ENCODE results near the gene PSD4.
A peak's percentile ranks its signal among the peaks of the same experiment; 100 is the strongest.

The PSD4 gene

GRCh38 chr2:113186433-113186796, 12.6 kb downstream of the PSD4 start:
- no peak for DNase-seq

- DNase-seq: no peak
Observed at GRCh38 chr2:113187771-113188170, 14.0 kb downstream of the PSD4 start.

DNA sequence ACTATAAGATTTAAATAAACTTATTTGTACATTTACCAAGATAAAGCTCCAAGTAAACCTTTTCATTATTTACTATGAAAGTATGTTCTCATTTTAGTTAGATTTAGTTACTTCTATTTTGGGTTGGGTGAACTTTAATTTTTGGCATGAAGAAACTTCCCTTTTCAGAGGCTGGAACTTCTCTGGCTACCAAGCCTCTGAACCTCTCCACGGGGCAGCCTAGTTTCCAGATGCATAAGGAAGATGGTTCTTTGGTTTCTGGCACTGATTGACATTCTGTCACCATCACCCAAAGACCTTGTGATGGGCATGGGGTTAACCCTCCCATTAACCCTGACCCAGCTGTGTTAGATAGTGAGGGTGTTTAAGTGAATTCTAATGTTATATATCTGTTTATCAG, 17.1 kb downstream of the PSD4 start:
- DNase-seq: no peak

- DNase-seq: no peak
Observed at GRCh38 chr2:113192459-113193100, 18.8 kb downstream of the PSD4 start.

- no peak for DNase-seq
Observed at GRCh38 chr2:113195923-113196501, 22.2 kb downstream of the PSD4 start.

GRCh38 chr2:113196839-113197238, 23.1 kb downstream of the PSD4 start:
- DNase-seq: no peak

GRCh38 chr2:113197347-113198047, 23.7 kb downstream of the PSD4 start:
- DNase-seq: no peak

DNA sequence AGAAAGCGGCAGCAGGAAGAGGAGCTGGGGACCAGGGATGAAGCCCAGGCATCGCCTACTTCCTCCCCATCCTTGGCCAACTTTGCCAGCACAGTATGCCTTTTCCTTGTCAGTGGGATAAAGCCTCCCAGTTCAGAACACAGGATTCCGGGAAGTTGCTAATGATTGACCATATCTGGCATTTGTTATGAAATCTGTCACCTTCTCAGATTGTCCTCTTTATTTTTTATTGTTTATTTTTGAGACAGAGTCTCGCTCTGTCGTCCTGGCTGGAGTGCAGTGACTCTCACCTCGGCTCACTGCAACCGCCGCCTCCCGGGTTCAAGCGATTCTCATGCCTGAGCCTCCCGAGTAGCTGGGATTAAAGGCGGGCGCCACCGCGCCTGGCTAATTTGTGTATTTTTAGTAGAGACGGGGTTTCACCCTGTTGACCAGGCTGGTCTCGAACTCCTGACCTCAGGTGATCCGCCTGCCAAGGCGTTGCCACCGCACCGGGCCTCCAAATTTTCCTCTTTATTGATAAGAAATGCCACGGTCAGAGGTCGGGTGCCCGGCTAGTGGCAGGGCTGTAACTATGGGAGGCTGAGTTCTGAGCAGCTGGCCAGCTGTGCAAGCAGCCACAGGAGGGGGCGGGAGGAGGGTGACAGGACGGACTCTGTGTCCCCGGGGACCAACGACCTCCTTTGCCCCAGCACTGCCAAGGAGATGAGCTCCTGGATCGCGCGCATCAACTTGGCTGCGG, 24.4 kb downstream of the PSD4 start:
- no peak for DNase-seq

DNA sequence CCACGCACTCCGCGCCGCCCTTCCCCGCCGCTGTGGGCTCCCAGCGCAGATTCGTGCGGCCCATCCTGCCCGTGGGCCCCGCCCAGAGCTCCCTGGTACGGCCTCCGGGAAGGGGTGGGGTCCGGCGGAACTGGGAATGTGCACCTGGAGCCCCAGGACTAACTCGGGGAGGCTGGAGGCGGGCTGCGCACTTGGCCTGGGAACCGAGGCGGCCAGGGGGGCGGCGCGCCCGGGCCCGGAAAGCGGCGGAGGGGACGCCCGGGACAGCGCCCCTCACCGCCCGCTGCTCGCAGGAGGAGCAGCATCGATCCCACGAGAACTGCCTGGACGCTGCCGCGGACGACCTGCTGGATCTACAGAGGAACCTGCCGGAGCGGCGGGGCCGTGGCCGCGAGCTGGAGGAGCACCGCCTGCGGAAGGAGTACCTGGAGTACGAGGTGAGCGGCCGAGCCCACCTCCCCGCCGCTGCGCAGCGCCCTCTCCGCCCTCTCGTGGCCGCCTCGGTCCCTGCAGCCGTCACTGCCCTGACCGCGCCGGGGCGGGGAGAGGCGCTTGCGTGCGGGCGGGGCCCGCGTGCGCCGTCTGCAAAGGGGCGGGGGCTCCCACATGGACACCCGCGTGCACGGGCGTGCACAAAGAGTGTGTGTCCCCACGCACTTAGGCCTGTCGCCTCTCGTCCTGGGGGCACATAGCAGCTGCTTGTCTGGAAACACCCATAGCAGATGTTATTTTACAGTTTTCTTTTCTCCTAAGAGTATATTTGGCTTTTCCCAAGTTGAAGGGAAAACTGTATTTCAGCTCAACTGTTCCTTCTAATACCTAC, 25.2 kb downstream of the PSD4 start:
- peak; percentile 84 for DNase-seq

GRCh38 chr2:113200236-113200635, 26.5 kb downstream of the PSD4 start:
- DNase-seq: peak; percentile 1

DNA sequence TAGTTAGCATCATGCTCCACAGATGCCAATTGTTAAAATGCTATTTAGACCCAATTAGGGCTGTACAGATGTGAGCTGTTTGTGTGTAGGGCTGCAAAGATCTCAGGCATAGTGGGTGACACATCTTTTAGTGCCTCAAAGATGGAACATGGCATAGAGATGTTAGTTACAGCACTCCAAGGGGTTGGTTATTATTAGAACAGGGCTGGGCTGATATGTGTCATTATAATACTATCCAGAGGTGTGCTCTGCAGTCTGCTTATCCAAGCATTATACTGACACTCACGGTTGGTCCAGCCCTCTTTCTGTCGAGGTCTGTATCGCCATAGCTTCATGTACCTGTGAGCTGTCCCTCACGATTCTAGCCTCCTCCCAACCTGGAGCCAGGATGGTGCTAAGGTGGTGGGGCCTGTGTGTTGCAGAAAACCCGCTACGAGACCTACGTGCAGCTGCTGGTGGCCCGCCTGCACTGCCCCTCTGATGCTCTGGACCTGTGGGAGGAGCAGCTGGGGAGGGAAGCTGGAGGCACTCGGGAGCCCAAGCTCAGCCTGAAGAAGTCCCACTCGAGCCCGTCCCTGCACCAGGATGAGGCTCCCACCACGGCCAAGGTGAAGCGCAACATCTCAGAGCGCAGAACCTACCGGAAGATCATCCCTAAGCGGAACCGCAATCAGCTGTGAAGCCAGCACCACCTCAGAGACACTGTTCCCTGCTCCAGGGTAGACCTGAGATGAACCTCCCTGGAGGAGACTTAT, 27.1 kb downstream of the PSD4 start:
- DNase-seq: no peak

DNA sequence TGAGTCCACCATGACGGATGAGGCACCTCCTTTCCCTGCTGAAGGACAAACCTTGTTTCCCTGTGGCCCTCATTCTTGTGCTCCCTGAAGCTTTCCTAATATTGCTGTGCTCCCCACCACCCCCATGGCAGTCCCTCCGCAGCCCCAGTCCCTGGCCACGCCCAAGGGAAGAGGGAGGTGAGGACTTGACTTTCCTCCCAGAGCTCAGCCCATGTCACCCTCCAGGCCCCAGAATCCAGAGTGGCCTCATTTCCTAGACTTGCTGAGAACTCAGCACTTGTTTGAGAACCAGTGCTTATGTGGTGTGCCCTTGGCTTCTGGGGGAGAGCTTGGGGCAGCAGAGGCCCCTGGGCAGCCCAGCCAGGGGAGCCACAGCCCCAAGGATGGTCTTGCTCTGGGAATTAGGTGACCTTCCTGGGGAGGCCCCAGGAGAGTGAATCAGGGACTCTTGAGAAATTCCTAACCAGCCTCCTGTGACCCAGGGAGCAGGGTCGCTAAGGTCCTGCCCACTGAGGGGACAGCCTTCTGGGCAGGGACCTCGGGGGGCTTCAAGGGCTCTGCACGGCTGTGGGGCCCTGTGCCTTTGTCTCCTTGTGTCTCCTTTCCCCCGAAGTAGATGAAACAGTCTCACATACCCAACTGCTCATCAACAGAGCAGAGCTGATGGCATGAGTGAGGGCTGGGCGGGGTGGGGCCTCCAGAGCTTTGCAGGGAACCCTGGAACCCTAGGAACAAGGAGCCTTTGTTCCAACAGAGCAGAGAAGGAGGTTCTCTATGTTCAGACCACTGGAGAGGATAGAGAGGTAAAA, 27.9 kb downstream of the PSD4 start:
- DNase-seq: no peak

DNA sequence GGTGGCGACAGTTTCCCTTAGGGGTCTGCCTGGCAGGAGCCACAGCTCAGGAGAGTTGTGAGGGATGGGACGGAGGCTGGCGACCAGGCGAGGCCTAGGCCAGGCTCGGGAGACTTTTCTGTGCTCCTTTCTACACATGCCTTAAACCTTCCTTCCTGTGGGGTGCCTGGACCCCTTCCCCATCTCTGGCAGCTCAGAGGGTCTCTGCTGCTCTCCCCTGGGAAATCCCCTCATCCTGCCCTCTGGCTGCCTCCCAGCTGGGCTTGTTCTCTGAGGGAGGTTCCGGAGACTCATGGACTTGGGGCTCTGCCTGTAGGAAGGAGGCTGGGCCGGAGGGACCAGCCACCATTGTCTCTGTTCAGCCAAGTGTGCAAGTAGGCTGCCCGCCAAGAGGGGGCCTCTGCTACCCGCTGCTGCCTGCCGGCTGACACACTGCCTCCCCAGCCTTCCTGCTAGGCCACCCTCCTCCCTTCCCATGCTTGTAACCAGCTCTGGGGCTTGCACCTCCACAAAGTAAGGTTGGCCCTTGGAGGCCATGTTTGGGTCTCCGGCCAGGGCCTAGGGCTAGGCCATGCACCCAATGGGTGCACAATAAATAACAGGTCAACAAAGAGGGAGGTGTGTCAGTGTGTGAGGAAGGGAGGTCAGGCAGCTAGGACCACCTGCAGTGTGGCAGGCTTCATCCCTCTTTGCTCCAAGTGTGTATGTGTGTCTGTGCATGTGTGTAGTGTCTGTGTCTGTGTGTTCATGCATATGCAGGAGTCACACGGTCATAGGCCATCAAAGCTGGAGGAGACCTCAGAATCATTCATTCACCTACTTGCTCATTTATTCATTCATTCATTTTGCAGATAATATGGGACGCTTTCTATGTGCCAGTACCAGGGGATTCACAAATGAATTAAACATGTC, 28.8 kb downstream of the PSD4 start:
- no peak for DNase-seq

DNA sequence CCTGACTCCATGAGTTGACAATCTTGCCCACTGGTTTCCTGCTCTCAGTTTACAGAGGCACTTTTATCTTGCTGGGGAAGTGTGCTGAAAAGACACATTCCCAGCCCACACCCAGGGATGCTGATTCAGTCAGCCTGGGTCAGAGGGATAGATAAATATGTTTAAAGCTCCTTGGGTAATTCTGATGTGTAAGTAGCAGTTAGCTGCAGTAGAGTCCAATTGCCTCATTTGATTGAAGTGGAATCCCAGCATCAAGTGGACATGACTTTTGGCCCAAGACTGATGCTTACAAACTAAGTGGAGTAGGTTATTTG, 29.4 kb downstream of the PSD4 start:
- DNase-seq: no peak

DNA sequence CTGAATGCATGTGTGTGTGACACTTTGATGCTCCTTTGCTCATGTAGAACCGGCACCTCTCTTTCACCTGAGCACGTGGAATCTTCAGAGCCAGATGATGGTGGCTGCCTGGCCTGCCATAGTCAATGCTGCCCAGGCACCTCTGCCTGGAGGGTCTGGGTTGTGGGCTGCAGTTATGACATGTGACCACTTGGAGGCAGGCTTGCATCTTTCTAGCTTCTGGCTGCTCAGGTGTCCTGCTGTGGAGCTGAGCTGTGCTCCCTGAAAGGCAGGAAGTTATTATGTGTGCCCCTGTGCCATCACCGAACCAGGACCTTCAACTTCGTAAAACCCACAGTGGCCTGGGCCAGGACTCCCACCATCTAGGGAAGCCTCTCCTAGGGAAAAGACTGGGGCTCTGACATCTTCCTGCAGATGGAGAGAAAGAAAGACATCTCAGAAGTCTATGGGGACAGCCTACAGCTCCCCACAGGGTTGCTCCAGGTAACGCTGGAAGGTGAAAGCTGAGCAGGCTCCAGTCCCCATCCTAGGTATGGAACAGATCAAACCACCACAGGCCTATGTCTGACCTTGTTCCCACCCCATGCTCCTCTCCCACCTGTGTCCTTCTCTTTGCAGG, 30.2 kb downstream of the PSD4 start:
- peak; percentile 43 for DNase-seq

DNA sequence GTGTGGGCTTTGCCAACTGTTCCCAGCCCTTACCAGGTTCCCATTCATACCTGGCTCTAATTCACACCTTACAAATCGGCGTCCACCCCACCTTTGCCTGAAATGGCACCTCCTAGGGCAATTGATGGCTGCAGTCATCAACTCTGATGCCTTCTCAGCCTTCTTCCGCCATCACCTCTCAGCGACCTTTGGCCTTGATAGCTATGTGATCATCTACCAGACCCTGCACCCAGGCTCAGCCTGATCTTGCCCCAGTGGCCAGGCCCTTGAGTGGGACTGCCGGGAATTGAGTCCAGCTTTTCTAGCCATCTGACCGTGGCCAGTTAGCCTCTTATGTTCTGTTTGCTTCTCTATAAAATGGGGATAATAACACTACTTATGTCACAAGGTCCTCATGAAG, 32.5 kb downstream of the PSD4 start:
- no peak for DNase-seq

GRCh38 chr2:113207021-113207420, 33.2 kb downstream of the PSD4 start:
- DNase-seq: no peak

DNA sequence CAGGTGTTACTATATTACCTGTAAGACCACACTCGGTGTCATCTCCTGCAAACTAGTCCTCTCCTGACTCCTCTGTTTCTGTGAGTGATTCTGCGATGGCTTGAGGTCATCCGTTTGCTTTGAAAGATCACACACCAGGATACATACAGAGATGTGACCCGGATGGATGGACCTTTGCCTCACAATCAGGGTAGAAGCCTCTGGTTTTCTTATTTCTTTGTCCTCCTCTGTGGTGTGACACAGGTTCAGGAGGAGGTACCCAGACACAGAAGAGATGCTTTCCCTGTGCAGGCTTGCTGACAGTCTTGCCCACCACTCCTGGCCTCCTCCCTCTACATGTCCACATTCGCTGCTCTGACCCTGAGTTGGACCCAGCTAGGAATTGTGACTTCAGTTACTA, 34.6 kb downstream of the PSD4 start:
- no peak for DNase-seq

DNA sequence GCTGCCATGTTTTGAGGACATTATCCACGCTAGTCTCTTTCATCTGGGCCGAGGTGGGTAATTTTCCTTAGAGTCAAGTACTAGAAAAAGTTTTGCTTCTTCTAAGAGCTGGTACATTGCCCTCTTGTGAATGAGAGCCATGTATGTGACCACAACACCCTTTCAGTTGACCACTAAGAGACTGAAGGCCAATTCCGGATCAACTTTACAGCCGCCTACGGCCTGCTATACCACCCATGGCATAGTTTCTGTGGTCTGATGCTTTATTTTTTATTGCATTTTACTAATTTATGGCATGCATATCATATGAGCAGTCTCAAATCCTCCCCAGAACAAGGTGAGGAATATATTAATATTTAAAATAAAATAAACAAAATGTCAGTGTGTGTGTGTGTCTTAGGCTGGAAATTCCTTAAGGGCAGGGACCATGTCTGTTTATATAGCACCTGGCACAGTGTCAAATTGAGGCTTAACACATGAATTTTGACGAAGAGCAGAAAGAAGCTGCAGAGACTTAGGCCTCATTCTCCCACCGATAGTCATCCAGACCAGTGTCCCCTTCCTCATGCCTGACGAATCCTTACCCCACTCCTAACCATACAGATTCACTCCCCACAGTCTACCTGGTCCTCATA, 35.4 kb downstream of the PSD4 start:
- no peak for DNase-seq
